Activated T-cell treated with anti-CD3 and anti-CD28 coated beads, Interleukin-2, amount 50 U/mL, for 72 hours (primary cell): ENCODE measurements around the gene AGAP1. TPM values are rescaled to one million over a fixed set of nuclear protein-coding genes. Genes with fewer than 3 reads are reported as not detected.

Experiments used
- ATAC-seq, 2 donors: fragments of 150-1000 bp; cut with Tn5 transposase; replicated peaks in 1 of 2; 2 replicates each; pipeline ENCODE4 v1.10.0; 2021; ENCODE audit warnings: moderate library complexity in 2 of 2, mild to moderate bottlenecking in 1 of 2
- DNase-seq, 2 donors: peaks; one replicate each; pipeline ENCODE4 v3.0.0; 2021 to 2022; ENCODE audit warnings: mixed read lengths in 1 of 2
- H3K27ac Mint-ChIP-seq: one replicate; pipeline ENCODE4 v1.8.0; 2022; ENCODE audit warnings: mild to moderate bottlenecking, moderate library complexity, mixed read lengths
- H3K27me3 Mint-ChIP-seq: one replicate; pipeline ENCODE4 v1.8.0; 2022; ENCODE audit warnings: low read depth, mixed read lengths
- H3K36me3 Mint-ChIP-seq, 2 donors: one replicate each; pipeline ENCODE4 v1.8.0; 2022; ENCODE audit warnings: mixed read lengths in 2 of 2, mild to moderate bottlenecking in 1 of 2; ENCODE audit not compliant: insufficient read depth in 2 of 2
- H3K4me1 Mint-ChIP-seq: one replicate; pipeline ENCODE4 v1.8.0; 2022; ENCODE audit warnings: low read depth, mixed read lengths
- H3K4me3 Mint-ChIP-seq, 2 donors: one replicate each; pipeline ENCODE4 v1.8.0; 2022; ENCODE audit warnings: mild to moderate bottlenecking in 2 of 2, mixed read lengths in 2 of 2, moderate library complexity in 2 of 2
- H3K9me3 Mint-ChIP-seq, 2 donors: one replicate each; pipeline ENCODE4 v1.8.0; 2022; ENCODE audit warnings: mixed read lengths in 2 of 2
- total RNA-seq, 2 donors: library from RNA; stranded (reverse); gene quantifications; one replicate each; pipeline ENCODE4 v1.2.3, GENCODE V29; 2022

Gene AGAP1
- total RNA-seq, 2 donors from 2014 or later, result 0.74 to 2.9 TPM

GRCh38 chr2:236175548-236176150 lies 681.8 kb downstream of the AGAP1 start:
- Mint-ChIP-seq H3K9me3 (no peaks in the 10 kb centered on the region), H3K4me3 (no peak overlapping the region), H3K27ac (no peak overlapping the region), H3K27me3 (peaks cover 65% of the 10 kb centered on the region), H3K4me1 (no peaks in the 10 kb centered on the region), H3K36me3 (peaks cover 0 to 3% of the 10 kb centered on the region in 2 donors)
- no peak for DNase-seq
- peak; percentile 31 to 36 for ATAC-seq

GRCh38 chr2:236176417-236176816 lies 682.6 kb downstream of the AGAP1 start:
- no peak overlapping the region for H3K4me3 Mint-ChIP-seq
- DNase-seq (no peak), ATAC-seq (peak in 1 of 2 donors; percentile 48)
- H3K27ac Mint-ChIP-seq, result no peak overlapping the region
- no peaks in the 10 kb centered on the region for H3K4me1 Mint-ChIP-seq
- peaks cover 0 to 3% of the 10 kb centered on the region in 2 donors for H3K36me3 Mint-ChIP-seq
- H3K27me3 Mint-ChIP-seq, result peaks cover 67% of the 10 kb centered on the region
- H3K9me3 Mint-ChIP-seq, result no peaks in the 10 kb centered on the region

- ATAC-seq, result no peak
- Mint-ChIP-seq H3K4me3 (no peak overlapping the region), H3K9me3 (no peaks in the 10 kb centered on the region), H3K27ac (no peak overlapping the region), H3K4me1 (no peaks in the 10 kb centered on the region), H3K36me3 (peaks cover 0 to 3% of the 10 kb centered on the region in 2 donors), H3K27me3 (peaks cover 61% of the 10 kb centered on the region)
- no peak for DNase-seq
These were observed 683.1 kb downstream of the AGAP1 start for GRCh38 chr2:236176951-236177350.

DNA sequence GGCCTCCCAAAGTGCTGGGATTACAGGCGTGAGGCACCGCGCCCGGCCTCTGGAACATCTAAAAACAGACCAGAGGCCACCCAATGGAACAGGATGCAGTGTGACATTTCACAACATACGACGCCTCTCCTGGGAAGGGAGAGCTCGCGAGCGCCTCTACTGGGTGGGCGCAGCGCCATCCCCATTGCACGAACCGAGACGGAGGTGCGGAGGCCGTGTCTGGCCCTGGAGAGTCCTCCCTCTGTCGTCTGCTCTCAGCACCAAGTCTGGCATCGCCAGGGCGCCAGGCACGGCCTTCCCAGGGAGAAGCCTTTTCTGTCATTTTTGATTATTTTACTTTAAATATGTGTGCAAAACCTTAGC lies 683.7 kb downstream of the AGAP1 start:
- Mint-ChIP-seq H3K36me3 (peaks cover 0 to 3% of the 10 kb centered on the region in 2 donors), H3K27me3 (peaks cover 62% of the 10 kb centered on the region), H3K4me1 (no peaks in the 10 kb centered on the region), H3K9me3 (no peaks in the 10 kb centered on the region), H3K27ac (no peak overlapping the region), H3K4me3 (no peak overlapping the region)
- DNase-seq (peak; percentile 42 to 60), ATAC-seq (peak; percentile 65 to 66)

DNA sequence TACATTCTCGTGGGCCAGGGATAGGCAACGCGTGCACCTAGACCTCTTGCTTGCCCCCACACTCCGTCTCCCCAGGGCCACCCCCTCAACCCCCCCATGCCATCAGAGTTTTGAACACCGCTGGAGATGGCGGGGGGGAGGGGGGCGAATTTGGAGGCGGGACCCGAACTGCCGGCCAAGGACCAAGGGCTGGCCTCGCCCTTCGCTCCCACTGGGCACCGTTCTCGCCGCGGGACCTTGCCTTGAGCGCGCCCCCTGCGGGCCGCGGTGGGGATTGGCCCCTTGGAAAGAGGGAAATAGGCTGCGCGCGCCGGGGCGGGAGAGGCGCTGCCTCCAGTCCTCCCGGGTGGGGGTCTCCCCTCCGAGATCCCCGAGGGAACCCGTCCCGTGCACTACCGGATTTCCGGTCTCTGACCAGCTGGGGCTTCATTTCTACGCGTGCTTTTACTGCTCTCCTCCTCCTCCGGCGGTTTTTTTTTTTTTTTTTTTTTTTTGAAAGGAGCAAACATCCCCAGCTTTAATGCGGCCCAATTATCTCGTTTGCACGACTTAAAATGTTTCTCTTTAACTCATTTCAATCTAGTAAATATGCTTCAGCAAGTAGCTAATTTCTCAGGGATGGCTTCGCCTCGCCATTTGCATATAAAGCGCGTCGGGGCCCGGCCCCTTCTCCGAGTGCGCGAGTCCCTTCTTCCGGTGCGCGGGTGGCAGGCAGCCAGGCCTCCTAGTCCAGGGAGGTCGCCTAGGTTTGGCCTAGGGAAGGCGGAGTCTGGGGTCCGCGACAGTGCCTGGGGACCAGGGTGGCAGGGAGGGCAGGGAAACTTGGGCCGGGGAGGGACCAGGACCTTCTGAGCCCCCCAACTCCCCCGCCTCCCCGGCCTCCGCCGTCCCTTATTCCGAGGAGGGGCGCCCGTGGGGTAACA lies 684.4 kb downstream of the AGAP1 start:
- Mint-ChIP-seq H3K4me3 (peak overlapping the region; percentile 70 to 86), H3K9me3 (no peaks in the 10 kb centered on the region), H3K36me3 (peaks cover 0 to 3% of the 10 kb centered on the region in 2 donors), H3K27me3 (peaks cover 68% of the 10 kb centered on the region), H3K27ac (no peak overlapping the region), H3K4me1 (no peaks in the 10 kb centered on the region)
- peak; percentile 51 to 69 for DNase-seq
- peak; percentile 55 to 58 for ATAC-seq

GRCh38 chr2:236178890-236179235 lies 685.0 kb downstream of the AGAP1 start:
- ATAC-seq (no peak), DNase-seq (no peak)
- Mint-ChIP-seq H3K4me1 (no peaks in the 10 kb centered on the region), H3K9me3 (no peaks in the 10 kb centered on the region), H3K36me3 (peaks cover 0 to 3% of the 10 kb centered on the region in 2 donors), H3K27me3 (peaks cover 72% of the 10 kb centered on the region), H3K27ac (no peak overlapping the region), H3K4me3 (no peak overlapping the region)

GRCh38 chr2:236179236-236180075 lies 685.6 kb downstream of the AGAP1 start:
- H3K36me3 Mint-ChIP-seq, result peaks cover 0 to 3% of the 10 kb centered on the region in 2 donors
- H3K27me3 Mint-ChIP-seq, result peaks cover 71% of the 10 kb centered on the region
- no peak overlapping the region for H3K27ac Mint-ChIP-seq
- DNase-seq (no peak), ATAC-seq (no peak)
- no peaks in the 10 kb centered on the region for H3K4me1 Mint-ChIP-seq
- no peaks in the 10 kb centered on the region for H3K9me3 Mint-ChIP-seq
- H3K4me3 Mint-ChIP-seq, result peak overlapping the region in 1 of 2 donors; percentile 27

- no peaks in the 10 kb centered on the region for H3K9me3 Mint-ChIP-seq
- ATAC-seq, result no peak
- H3K36me3 Mint-ChIP-seq, result peaks cover 0 to 3% of the 10 kb centered on the region in 2 donors
- DNase-seq, result no peak
- H3K27me3 Mint-ChIP-seq, result peaks cover 69% of the 10 kb centered on the region
- H3K4me1 Mint-ChIP-seq, result no peaks in the 10 kb centered on the region
- no peak overlapping the region for H3K4me3 Mint-ChIP-seq
- no peak overlapping the region for H3K27ac Mint-ChIP-seq
These were observed 686.4 kb downstream of the AGAP1 start for GRCh38 chr2:236180076-236180816.

- peak; percentile 48 to 52 for DNase-seq
- H3K27ac Mint-ChIP-seq, result peak overlapping the region; percentile 36
- H3K36me3 Mint-ChIP-seq, result peaks cover 0 to 3% of the 10 kb centered on the region in 2 donors
- H3K4me3 Mint-ChIP-seq, result peak overlapping the region in 1 of 2 donors; percentile 15
- no peak for ATAC-seq
- H3K9me3 Mint-ChIP-seq, result no peaks in the 10 kb centered on the region
- no peaks in the 10 kb centered on the region for H3K4me1 Mint-ChIP-seq
- peaks cover 68% of the 10 kb centered on the region for H3K27me3 Mint-ChIP-seq
These were observed 687.1 kb downstream of the AGAP1 start for GRCh38 chr2:236180831-236181453.
